ENCODE measurements around the gene STOX2.

GRCh38 chr4:183960046-183960420 lies 54.9 kb downstream of the STOX2 start:
- TF ChIP-seq GATA2 (IDR thresholded peaks at IDR 0.05; ENCODE audit: low read depth, low read length) (no peak), GATA3 (IDR thresholded peaks at IDR 0.05; ENCODE audit: low read depth, low read length) (no peak)

All from SH-SY5Y (cell line).